HepG2 (cell line): ENCODE results near the gene EGLN1.

ENCODE experiments used
- AGO2 ChIP-seq: fragments of 200-400 bp; formaldehyde crosslinking; optimal IDR thresholded peaks from 2 replicates; pipeline ENCODE3; 2017; ENCODE audit warnings: mild to moderate bottlenecking, low read depth, low read length, moderate library complexity
- HDAC6 ChIP-seq: fragments of 200-600 bp; sonication (generic); IDR thresholded peaks from 2 replicates; pipeline ENCODE4 v1.7.0; 2017; ENCODE audit warnings: mild to moderate bottlenecking, antibody characterized with exemption, low read length, low read depth
- NFATC3 ChIP-seq: sonication (generic); formaldehyde crosslinking; IDR thresholded peaks from 2 replicates; pipeline ENCODE4 v1.5.1; 2020; ENCODE audit warnings: mild to moderate bottlenecking, missing genetic modification reagents
- TRIM24 ChIP-seq: sonication (generic); formaldehyde crosslinking; IDR thresholded peaks from 2 replicates; pipeline ENCODE4 v1.8.0; 2022; ENCODE audit warnings: mild to moderate bottlenecking, missing genetic modification reagents
- ZNF124 ChIP-seq: sonication (generic); formaldehyde crosslinking; IDR thresholded peaks from 2 replicates; pipeline ENCODE4 v1.4.0; 2020; ENCODE audit warnings: missing genetic modification reagents
- ZNF564 ChIP-seq: sonication (generic); formaldehyde crosslinking; IDR thresholded peaks from 2 replicates; pipeline ENCODE4 v1.8.1; 2023; ENCODE audit warnings: mild to moderate bottlenecking, missing genetic modification reagents
- ZNF572 ChIP-seq: sonication (generic); formaldehyde crosslinking; IDR thresholded peaks from 2 replicates; pipeline ENCODE4 v1.5.1; 2020; ENCODE audit warnings: mild to moderate bottlenecking, missing genetic modification reagents
- TF ChIP-seq, protein P1 (sequence below): sonication (generic); formaldehyde crosslinking; IDR thresholded peaks from 2 replicates; pipeline ENCODE4 v1.5.0; 2020; ENCODE audit warnings: mild to moderate bottlenecking, missing genetic modification reagents, moderate library complexity

DNA sequence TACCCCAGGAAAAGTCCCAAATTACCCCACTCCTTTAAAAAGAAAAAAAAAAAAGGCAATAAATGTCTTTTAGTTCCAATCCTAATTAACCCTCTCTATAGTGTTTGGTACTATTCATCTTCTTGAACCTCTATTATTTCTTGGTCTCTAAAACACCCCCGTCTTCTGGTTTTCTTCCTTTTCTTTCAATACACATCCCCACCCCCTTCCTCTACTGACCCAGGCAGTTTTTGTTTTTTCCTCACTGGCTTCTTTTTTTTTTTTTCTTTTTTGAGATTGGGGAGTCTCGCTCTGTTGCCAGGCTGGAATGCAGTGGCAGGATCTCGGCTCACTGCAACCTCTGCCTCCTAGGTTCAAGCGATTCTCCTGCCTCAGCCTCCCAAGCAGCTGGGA is 26.1 kb downstream of the EGLN1 start:
- TF ChIP-seq, protein P1, sequence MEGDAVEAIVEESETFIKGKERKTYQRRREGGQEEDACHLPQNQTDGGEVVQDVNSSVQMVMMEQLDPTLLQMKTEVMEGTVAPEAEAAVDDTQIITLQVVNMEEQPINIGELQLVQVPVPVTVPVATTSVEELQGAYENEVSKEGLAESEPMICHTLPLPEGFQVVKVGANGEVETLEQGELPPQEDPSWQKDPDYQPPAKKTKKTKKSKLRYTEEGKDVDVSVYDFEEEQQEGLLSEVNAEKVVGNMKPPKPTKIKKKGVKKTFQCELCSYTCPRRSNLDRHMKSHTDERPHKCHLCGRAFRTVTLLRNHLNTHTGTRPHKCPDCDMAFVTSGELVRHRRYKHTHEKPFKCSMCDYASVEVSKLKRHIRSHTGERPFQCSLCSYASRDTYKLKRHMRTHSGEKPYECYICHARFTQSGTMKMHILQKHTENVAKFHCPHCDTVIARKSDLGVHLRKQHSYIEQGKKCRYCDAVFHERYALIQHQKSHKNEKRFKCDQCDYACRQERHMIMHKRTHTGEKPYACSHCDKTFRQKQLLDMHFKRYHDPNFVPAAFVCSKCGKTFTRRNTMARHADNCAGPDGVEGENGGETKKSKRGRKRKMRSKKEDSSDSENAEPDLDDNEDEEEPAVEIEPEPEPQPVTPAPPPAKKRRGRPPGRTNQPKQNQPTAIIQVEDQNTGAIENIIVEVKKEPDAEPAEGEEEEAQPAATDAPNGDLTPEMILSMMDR (CRISPR knock-in tag), result no peak
- TF ChIP-seq TRIM24 (CRISPR knock-in tag) (no peak), NFATC3 (CRISPR knock-in tag) (no peak), ZNF124 (CRISPR knock-in tag) (no peak), HDAC6 (no peak), AGO2 (no peak), ZNF564 (CRISPR knock-in tag) (no peak), ZNF572 (CRISPR knock-in tag) (no peak)
